ENCODE measurements around the gene IL10RB.

- TF ChIP-seq, protein P1, sequence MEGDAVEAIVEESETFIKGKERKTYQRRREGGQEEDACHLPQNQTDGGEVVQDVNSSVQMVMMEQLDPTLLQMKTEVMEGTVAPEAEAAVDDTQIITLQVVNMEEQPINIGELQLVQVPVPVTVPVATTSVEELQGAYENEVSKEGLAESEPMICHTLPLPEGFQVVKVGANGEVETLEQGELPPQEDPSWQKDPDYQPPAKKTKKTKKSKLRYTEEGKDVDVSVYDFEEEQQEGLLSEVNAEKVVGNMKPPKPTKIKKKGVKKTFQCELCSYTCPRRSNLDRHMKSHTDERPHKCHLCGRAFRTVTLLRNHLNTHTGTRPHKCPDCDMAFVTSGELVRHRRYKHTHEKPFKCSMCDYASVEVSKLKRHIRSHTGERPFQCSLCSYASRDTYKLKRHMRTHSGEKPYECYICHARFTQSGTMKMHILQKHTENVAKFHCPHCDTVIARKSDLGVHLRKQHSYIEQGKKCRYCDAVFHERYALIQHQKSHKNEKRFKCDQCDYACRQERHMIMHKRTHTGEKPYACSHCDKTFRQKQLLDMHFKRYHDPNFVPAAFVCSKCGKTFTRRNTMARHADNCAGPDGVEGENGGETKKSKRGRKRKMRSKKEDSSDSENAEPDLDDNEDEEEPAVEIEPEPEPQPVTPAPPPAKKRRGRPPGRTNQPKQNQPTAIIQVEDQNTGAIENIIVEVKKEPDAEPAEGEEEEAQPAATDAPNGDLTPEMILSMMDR (IDR thresholded peaks at IDR 0.05; ENCODE audit: poor library complexity), result no peak
- TF ChIP-seq EZH2 (IDR thresholded peaks at IDR 0.05; ENCODE audit: borderline replicate concordance) (no peak), EZH2phosphoT487 (IDR thresholded peaks at IDR 0.05; ENCODE audit: low read depth, severe bottlenecking, unreplicated experiment) (no peak)
Observed at GRCh38 chr21:33268737-33269441, 2.7 kb downstream of the IL10RB start.

Measured in hepatocyte (in vitro differentiated cells).